SKM-1 (cell line): Measurements from ENCODE around the gene APOL2.
A peak's percentile ranks its signal among the peaks of the same experiment; 100 is the strongest.
"Not testable (repeated sequence)": the region's sequence is repeated elsewhere in the genome, so short reads cannot be mapped to it uniquely, and the experiment has no call there.

Source experiments
- DNase-seq: peaks from one replicate; lab custom pipeline; 2025; ENCODE audit not compliant: unreplicated experiment; lab: John Stamatoyannopoulos, UW

Gene APOL2, protein sequence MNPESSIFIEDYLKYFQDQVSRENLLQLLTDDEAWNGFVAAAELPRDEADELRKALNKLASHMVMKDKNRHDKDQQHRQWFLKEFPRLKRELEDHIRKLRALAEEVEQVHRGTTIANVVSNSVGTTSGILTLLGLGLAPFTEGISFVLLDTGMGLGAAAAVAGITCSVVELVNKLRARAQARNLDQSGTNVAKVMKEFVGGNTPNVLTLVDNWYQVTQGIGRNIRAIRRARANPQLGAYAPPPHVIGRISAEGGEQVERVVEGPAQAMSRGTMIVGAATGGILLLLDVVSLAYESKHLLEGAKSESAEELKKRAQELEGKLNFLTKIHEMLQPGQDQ

DNA sequence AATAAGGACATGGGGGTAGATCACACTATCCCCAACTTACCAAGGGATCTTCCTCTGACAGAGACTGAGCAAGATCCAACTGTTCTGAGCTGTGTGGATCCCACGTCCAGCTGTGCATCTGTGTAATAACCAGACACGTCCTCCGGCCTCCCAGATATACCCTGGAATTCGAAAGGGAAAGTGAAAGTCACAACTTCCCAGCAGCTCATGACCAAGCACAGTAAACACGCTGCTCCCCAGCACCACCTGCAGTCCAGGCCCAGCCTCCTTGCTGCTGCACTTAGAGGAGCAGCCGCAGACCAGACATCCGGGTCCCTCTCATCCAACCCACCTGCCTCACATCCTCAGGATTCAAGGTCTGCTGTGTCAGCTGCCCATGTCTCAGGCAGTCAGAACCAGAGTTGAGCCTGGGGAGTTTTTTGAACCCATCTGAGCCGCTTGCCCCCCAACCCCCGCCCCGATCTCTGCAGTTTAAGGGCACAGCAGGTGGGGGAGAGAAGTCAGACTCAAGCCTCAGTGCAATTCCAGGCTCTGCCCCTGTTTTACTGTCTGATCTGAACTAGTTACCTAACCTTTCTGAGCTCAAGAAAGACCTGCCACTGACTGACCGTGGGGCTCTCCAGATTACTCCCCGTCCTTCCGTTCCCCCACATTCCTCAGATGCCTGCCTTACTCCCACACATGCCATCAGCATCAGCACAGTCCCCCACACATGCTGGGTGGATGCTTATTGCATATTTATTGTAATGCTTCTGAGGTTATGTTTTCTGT, at the start of gene APOL2:
APOL2 (minus strand) TSS at position 127 of the 771 bp plus-strand sequence. CDS start 6,365 bp downstream, outside the sequence.
- DNase-seq: peak; percentile 80

- no peak for DNase-seq
Measured at GRCh38 chr22:36288571-36289405, 49.5 kb upstream of the APOL2 start.

- no peak for DNase-seq
Measured at GRCh38 chr22:36287881-36288515, 48.7 kb upstream of the APOL2 start.

DNA sequence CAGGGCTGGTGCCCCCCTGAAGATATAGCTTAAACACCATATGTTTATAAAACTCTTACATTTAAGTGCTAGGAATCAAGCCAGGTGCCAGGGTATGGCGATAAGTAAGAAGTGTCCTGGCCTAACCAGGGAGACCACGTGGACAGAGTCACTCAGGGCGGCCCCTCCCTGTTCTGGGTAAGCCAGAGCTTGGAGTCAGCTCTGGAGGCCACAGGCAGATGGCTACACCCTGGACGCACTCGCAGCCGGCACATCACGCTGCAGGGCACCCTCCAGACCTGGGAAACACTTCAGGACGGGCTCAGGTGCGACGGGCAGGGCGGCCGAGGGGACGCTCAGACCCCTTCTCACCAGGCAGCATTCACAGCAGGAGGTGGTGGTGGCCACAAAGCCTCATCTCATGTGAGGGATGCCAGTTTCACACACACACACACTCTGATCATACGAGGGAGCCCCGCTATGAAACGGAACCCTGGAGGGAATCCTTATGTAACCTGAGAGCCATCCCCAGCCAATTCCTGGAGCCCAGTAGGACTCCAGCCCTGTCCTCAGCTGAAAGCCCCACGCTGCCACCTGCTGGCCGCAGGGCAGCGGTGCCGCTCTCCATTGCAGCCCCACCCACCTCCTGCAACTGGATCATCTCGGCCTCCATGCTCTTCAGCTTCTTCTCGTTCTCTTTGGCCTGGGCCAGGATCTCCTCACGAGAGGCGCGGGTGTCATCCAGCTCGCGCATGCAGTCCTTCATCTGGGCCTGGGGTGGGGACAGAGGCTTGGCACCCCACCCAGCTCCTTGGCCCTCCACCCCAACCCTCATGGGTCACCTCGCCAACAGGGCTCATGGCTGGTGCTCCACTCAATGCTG, 47.0 kb upstream of the APOL2 start:
- DNase-seq: peak; percentile 40

- DNase-seq: no peak
Measured at GRCh38 chr22:36285545-36285944, 46.2 kb upstream of the APOL2 start.

DNA sequence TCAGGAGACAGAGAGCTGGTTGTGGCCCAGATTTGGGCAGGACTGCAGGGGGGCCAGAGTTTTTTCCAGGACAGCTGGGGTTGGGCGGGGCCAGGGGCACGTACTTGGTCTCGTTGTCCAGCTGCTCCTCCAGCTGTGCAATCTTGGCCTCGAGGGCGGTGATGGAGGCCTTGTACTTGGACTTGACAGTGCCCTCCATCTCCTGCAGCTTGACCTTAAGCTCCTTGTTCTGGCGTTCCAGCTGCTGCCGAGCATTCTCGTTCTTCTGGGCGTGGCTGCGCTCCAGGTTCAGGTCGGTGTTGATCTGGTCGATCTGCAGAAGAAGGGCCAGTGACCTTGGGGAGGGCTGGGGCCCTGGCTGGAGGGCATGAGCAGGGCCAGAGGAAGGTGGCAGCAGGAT, 45.7 kb upstream of the APOL2 start:
- no peak for DNase-seq

GRCh38 chr22:36284171-36284571, 44.8 kb upstream of the APOL2 start:
- no peak for DNase-seq

DNA sequence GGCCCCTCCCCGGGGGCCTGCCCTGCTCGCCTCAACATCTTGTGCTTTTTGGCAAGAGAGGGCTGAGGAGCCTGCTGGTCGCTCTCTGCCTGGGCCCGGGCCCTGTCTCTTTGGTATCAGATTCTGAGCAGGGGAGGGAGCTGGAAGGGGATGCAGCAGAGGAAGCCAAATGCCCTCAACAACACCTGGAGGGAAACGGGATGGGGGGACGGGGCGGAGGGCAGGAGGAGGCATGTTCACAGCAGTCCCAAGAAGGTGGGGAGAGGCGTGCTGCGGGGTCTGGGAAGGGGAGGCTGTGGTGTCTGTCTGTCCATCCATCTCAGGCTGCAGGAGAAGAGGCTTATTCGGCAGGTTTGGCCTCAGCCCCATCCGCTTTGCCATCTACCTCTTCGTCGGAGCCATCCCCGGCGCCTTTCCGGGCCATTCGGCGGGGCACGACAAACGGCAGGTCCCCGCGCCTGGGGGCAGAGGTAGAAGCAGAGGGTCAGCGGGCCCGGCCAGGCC, 43.1 kb upstream of the APOL2 start:
- DNase-seq: no peak

DNA sequence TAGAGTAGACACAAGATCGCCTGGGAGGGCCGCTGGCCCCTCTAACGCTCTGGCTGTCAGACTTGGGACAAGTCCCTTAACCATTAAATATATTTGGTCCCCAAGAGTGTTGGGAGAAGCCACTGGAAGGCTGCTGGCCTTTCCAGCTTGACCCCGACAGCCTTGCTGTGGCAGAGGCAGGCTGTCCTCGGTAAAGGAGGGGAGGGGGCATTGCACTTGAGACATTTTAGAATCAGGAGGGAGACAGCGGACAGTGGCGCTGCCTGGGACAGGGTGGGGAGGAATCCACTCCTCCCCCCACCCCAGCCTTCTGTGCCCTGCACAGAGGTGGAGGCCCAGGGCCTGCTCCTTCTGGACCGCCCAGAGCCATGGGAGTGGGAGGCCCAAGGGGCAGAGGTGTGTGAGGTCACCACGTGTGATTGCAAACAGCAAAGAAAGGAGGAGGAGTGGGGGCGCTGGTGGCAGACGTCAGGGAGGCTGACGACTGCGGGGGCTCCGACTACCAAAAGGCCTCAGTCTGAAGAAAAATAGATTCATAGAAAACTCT, 42.5 kb upstream of the APOL2 start:
- DNase-seq: no peak

DNA sequence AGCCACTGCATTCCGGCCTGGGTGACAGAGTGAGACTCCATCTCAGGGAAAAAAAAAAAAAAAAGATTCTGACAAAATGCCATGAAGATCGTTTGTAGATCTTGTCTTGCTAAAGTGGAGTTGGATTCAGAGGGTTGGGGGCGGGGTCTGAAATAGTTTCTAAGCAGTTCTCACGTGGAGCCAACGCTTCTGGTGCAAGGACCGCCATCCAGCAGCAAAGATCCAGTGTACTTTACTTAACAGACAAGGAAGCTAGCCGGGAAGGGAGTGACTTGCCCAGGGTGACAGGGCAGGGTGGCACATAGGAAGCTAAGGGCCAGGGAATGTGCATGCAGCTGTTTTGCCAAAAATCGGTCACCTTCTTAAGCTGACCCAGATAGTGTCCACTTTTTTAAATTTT, 41.1 kb upstream of the APOL2 start:
- DNase-seq: no peak

DNA sequence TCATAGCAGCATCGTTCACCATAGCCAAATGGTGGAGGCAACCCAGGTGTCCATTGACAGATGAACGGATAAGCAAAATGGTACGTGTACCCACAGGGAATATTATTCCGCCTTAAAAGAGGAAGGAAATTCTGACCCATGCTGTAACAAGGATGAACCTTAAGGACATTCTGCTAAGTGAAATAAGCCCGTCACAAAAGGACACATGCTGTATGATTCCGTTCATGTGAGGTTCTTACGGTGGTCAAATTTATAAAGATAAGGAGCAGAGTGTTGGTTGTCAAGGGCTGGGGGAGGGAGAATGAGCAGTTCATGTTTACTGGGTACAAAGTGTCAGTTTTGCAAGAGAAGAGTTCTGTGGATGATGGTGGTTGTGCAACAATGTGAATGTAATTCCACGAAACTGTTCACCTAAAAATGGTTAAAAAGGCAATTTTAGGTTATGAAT, 39.9 kb upstream of the APOL2 start:
- DNase-seq: no peak

GRCh38 chr22:36277482-36278291, 38.4 kb upstream of the APOL2 start:
- peak; percentile 26 for DNase-seq

DNA sequence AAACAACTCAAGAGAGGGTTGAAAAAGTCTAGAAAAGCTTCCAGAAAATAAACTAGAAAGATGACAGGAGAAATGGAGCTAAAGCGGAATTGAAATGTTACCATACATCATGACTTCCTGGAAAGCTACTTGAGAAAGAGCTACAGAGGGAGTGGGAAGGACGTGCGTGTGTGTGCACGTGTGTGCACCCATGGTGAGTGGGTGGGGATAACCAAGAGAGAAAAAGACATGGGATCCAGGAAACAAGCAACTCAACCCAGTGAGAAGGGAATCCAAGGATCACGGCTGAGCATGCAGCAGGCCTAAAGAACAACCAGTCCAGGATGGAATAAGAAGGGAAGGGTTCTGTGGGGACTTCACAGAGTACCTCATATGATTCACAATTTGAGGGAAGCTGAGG, 35.2 kb upstream of the APOL2 start:
- DNase-seq: no peak

DNA sequence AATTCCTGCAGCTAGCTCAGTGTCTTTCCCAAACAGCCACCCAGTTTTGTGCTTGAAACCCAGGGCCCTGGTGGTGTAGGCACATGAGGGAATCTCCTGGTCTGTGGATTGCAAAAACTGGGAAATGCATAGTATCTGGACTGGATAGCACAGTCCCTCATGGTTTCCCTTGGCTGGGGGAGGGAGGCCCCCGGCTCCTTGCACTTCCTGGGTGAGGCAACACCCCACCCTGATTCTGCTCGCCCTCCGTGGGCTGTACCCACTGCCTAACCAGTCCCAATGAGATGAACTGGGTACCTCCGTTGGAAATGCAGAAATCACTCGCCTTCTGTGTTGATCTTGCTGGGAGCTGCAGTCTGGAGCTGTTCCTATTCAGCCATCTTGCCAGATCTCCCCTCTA, 32.6 kb upstream of the APOL2 start:
- DNase-seq: not testable (repeated sequence)

- DNase-seq: not testable (repeated sequence)
Measured at GRCh38 chr22:36271231-36271630, 31.9 kb upstream of the APOL2 start.

DNA sequence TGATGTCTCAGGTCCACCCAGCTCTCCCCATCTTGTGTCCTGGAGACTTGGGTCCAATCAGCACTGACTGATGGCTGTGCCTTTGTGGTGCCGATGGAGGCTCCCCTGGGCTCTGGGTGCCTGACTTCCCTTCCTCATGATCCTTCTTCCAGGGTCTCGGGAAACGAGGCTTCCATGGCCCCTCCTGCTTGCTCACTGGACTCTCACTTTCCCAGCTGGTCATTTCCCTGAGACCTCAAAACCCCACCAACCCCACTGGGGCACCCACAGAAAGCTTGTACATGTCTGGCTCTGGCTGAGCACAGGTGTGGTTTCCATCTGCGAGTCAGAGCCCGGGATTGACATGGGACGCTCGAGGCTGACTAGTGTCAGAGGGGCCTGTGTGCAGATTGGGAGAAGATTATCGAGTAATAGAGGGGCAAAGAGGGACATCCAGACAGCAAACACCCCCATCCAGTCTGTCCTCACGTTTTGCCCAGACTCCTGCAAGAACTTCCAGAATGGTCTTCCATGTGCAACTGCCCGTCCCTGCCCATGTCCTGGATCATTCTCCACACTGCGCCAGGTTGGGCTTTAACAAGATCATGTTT, 28.7 kb upstream of the APOL2 start:
- no peak for DNase-seq

DNA sequence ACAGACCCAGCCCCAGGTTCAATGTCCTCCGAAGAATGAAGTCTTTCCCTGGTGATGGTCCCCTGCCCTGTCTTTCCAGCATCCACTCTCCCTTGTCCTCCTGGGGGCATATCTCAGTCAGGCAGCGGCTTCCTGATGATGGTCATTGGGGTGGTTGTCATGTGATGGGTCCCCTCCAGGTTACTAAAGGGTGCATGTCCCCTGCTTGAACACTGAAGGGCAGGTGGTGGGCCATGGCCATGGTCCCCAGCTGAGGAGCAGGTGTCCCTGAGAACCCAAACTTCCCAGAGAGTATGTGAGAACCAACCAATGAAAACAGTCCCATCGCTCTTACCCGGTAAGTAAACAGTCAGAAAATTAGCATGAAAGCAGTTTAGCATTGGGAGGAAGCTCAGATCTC, 27.7 kb upstream of the APOL2 start:
- no peak for DNase-seq
